ENCODE measurements around the gene NEDD4. TPM values are rescaled to one million over a fixed set of nuclear protein-coding genes. Genes with fewer than 3 reads are reported as not detected.

NEDD4 gene
- total RNA-seq, 4 donors from 2014 or later = 19.2 to 35.1 (median 23.1) TPM

GRCh38 chr15:55861115-55861514, 132.3 kb downstream of the NEDD4 start:
- DNase-seq (ENCODE audit: extremely low spot score) = no peak
- intact Hi-C loops (cut with DNase I) = no loop called here
- Histone ChIP-seq H3K4me1 (peaks cover 0 to 5% (median 0%) of the 10 kb centered on the region in 4 donors), H3K27me3 (no peaks in the 10 kb centered on the region), H3K9me3 (no peaks in the 10 kb centered on the region), H3K4me3 (no peak overlapping the region), H3K27ac (replicated peaks in 1 of 4) (no peak overlapping the region), H3K36me3 (peaks cover 22 to 49% (median 33%) of the 10 kb centered on the region in 4 donors)
- TF ChIP-seq POLR2AphosphoS5 (IDR thresholded peaks at IDR 0.05) (no peak), EP300 (IDR thresholded peaks at IDR 0.05) (no peak), POLR2A (IDR thresholded peaks at IDR 0.05; ENCODE audit: low read depth) (no peak), CTCF (IDR thresholded peaks at IDR 0.05) (no peak)
- 95% methylated on average over 2 of the region's 2 CpGs for WGBS

GRCh38 chr15:55860468-55860867, 132.9 kb downstream of the NEDD4 start:
- peaks cover 27 to 55% (median 39%) of the 10 kb centered on the region in 4 donors for H3K36me3 ChIP-seq

GRCh38 chr15:55859681-55860080, 133.7 kb downstream of the NEDD4 start:
- 100% methylated on average over 1 of the region's 1 CpG for WGBS
- intact Hi-C loops (cut with DNase I) = no loop called here
- Histone ChIP-seq H3K4me1 (no peaks in the 10 kb centered on the region), H3K4me3 (no peak overlapping the region), H3K36me3 (peaks cover 33 to 63% (median 45%) of the 10 kb centered on the region in 4 donors), H3K9me3 (no peaks in the 10 kb centered on the region), H3K27ac (replicated peaks in 1 of 4) (no peak overlapping the region), H3K27me3 (no peaks in the 10 kb centered on the region)
- no peak for DNase-seq (ENCODE audit: extremely low spot score)
- TF ChIP-seq CTCF (IDR thresholded peaks at IDR 0.05) = no peak
- TF ChIP-seq POLR2AphosphoS5 (IDR thresholded peaks at IDR 0.05) = no peak
- TF ChIP-seq POLR2A (IDR thresholded peaks at IDR 0.05; ENCODE audit: low read depth) = no peak
- TF ChIP-seq EP300 (IDR thresholded peaks at IDR 0.05) = no peak

More at GRCh38 chr15:55860468-55860867, 132.9 kb downstream of the NEDD4 start:
- 95% methylated on average over 6 of the region's 6 CpGs for WGBS
- no peak overlapping the region for H3K4me3 ChIP-seq
- H3K9me3 ChIP-seq = no peaks in the 10 kb centered on the region
- DNase-seq (ENCODE audit: extremely low spot score) = no peak
- H3K4me1 ChIP-seq = peaks cover 0 to under 1% (median 0%) of the 10 kb centered on the region in 4 donors
- no peak overlapping the region for H3K27ac ChIP-seq (replicated peaks in 1 of 4)
- no peaks in the 10 kb centered on the region for H3K27me3 ChIP-seq
- TF ChIP-seq CTCF (IDR thresholded peaks at IDR 0.05) (no peak), POLR2AphosphoS5 (IDR thresholded peaks at IDR 0.05) (no peak), EP300 (IDR thresholded peaks at IDR 0.05) (no peak), POLR2A (IDR thresholded peaks at IDR 0.05; ENCODE audit: low read depth) (no peak)
- intact Hi-C loops (cut with DNase I) = no loop called here

- H3K9me3 ChIP-seq = no peaks in the 10 kb centered on the region
- no peaks in the 10 kb centered on the region for H3K27me3 ChIP-seq
- no peak for TF ChIP-seq POLR2AphosphoS5 (IDR thresholded peaks at IDR 0.05)
- TF ChIP-seq EP300 (IDR thresholded peaks at IDR 0.05) = no peak
- no peak for TF ChIP-seq CTCF (IDR thresholded peaks at IDR 0.05)
- TF ChIP-seq POLR2A (IDR thresholded peaks at IDR 0.05; ENCODE audit: low read depth) = no peak
- no peak for DNase-seq (ENCODE audit: extremely low spot score)
- no peak overlapping the region for H3K4me3 ChIP-seq
- intact Hi-C loops (cut with DNase I) = no loop called here
- H3K36me3 ChIP-seq = peaks cover 33 to 71% (median 52%) of the 10 kb centered on the region in 4 donors
- WGBS = 74% methylated on average over 4 of the region's 4 CpGs
- H3K27ac ChIP-seq (replicated peaks in 1 of 4) = no peak overlapping the region
- H3K4me1 ChIP-seq = no peaks in the 10 kb centered on the region
Observed at GRCh38 chr15:55858661-55859060, 134.8 kb downstream of the NEDD4 start.

Measured in esophagus muscularis mucosa (tissue), 4 donors.